NCI-H2227 (cell line): Measurements from ENCODE around the gene ARHGEF17.

ENCODE experiments used
- DNase-seq: peaks from one replicate; lab custom pipeline; 2025; ENCODE audit not compliant: unreplicated experiment; lab: John Stamatoyannopoulos, UW

Gene ARHGEF17

GRCh38 chr11:73355109-73355508 is 47.0 kb downstream of the ARHGEF17 start:
- no peak for DNase-seq

GRCh38 chr11:73356979-73357860 is 49.1 kb downstream of the ARHGEF17 start:
- no peak for DNase-seq

GRCh38 chr11:73358071-73358470 is 50.0 kb downstream of the ARHGEF17 start:
- DNase-seq: no peak

- DNase-seq: no peak
Observed at GRCh38 chr11:73359341-73359740, 51.3 kb downstream of the ARHGEF17 start.

- DNase-seq: peak; percentile 29
Observed at GRCh38 chr11:73359930-73360742, 52.1 kb downstream of the ARHGEF17 start.

GRCh38 chr11:73360743-73361369 is 52.8 kb downstream of the ARHGEF17 start:
- no peak for DNase-seq

GRCh38 chr11:73361953-73362776 is 54.1 kb downstream of the ARHGEF17 start:
- no peak for DNase-seq

GRCh38 chr11:73363147-73363546 is 55.1 kb downstream of the ARHGEF17 start:
- no peak for DNase-seq

- no peak for DNase-seq
Observed at GRCh38 chr11:73365352-73366264, 57.5 kb downstream of the ARHGEF17 start.

GRCh38 chr11:73366265-73366610 is 58.2 kb downstream of the ARHGEF17 start:
- no peak for DNase-seq

GRCh38 chr11:73366953-73367352 is 58.9 kb downstream of the ARHGEF17 start:
- DNase-seq: no peak

GRCh38 chr11:73367482-73368024 is 59.5 kb downstream of the ARHGEF17 start:
- no peak for DNase-seq

- DNase-seq: no peak
Observed at GRCh38 chr11:73372375-73372993, 64.4 kb downstream of the ARHGEF17 start.

GRCh38 chr11:73374151-73374550 is 66.1 kb downstream of the ARHGEF17 start:
- peak; percentile 52 for DNase-seq

GRCh38 chr11:73375830-73376159 is 67.7 kb downstream of the ARHGEF17 start:
- DNase-seq: no peak

GRCh38 chr11:73376160-73376802 is 68.2 kb downstream of the ARHGEF17 start, which contains the start of gene RELT:
Gene RELT, plus strand, starts transcription at chr11:73376399. Its CDS starts 12,738 bp downstream, at chr11:73389137.
- peak; percentile 96 for DNase-seq

- peak; percentile 62 for DNase-seq
Observed at GRCh38 chr11:73376803-73377629, 68.9 kb downstream of the ARHGEF17 start.
